HepG2 (cell line): ENCODE results near the gene DUS3L. TPM values are rescaled to one million over a fixed set of nuclear protein-coding genes. Genes with fewer than 3 reads are reported as not detected.

Source experiments
- ATAC-seq: fragments of 200-7000 bp; cut with Tn5 transposase; 3 replicates; pipeline ENCODE4 v1.9.1; 2020; ENCODE audit warnings: mild to moderate bottlenecking, moderate library complexity
- BruUV-seq: library from RNA; stranded (reverse); fragments of 400-500 nt; replicated peaks from 2 replicates; lab custom pipeline; 2021; lab: Mats Ljungman, UMichigan
- CTCF ChIA-PET: fragments of 300-600 bp; formaldehyde crosslinking; extraction: SDS; loops from one replicate; lab custom pipeline; 2021; ENCODE audit warnings: low total read pairs, inconsistent platforms, low intra/inter-chr PET ratio; lab: Yijun Ruan, JAX
- POLR2A ChIA-PET: fragments of 350-600 bp; sonication (Branson Sonifier 250); formaldehyde crosslinking; loops from one replicate; lab custom pipeline; 2020; ENCODE audit warnings: antibody characterized with exemption, inconsistent platforms; lab: Yijun Ruan, JAX
- DNase-seq: peaks from one replicate; pipeline ENCODE4 v3.0.0-alpha.2; 2015; ENCODE audit warnings: low spot score
- FAIRE-seq: peaks from 3 replicates; lab custom pipeline; 2011; peaks lifted over from hg19 to GRCh38; lab: Jason Lieb, UNC
- H2AFZ ChIP-seq: one replicate; pipeline ENCODE4 v1.6.1; 2011; ENCODE audit warnings: low read length, inconsistent platforms
- H3K27ac ChIP-seq: fragments of 300-600 bp; 3 replicates; pipeline ENCODE4 v1.8.0; 2011; ENCODE audit warnings: mixed run types, mild to moderate bottlenecking, mixed read lengths, low read length, inconsistent platforms; ENCODE audit not compliant: insufficient read depth; ENCODE audit errors: extremely low read length
- H3K27me3 ChIP-seq, 2 experiments: fragments of 200-600 bp in 1 of 2; 2 replicates in 1 of 2; 3 replicates in 1 of 2; pipeline versions ENCODE4 v1.6.0 to v1.8.0; 2011; ENCODE audit warnings: low read length in 2 of 2, mild to moderate bottlenecking in 2 of 2, moderate library complexity in 2 of 2, inconsistent platforms in 1 of 2; ENCODE audit not compliant: insufficient read depth in 2 of 2, control insufficient read depth in 1 of 2
- H3K36me3 ChIP-seq, 2 experiments: fragments of 200-600 bp in 1 of 2; replicated peaks in 1 of 2; 2 replicates in 1 of 2; 3 replicates in 1 of 2; pipeline versions ENCODE4 v1.5.1 to v1.8.0; 2011; ENCODE audit warnings: low read length in 2 of 2, inconsistent platforms in 1 of 2; ENCODE audit not compliant: insufficient read depth in 2 of 2, control insufficient read depth in 1 of 2
- H3K4me1 ChIP-seq: 2 replicates; pipeline ENCODE4 v1.5.1; 2012; ENCODE audit warnings: low read length, inconsistent platforms; ENCODE audit not compliant: insufficient read depth
- H3K4me2 ChIP-seq: 2 replicates; pipeline ENCODE4 v1.6.0; 2011; ENCODE audit warnings: low read depth, low read length, inconsistent platforms
- H3K4me3 ChIP-seq, 3 experiments: fragments of 200-600 bp in 1 of 3; sonication (generic), shearing (Covaris generic) in 1 of 3; replicated peaks in 1 of 3; 2 replicates each; pipeline ENCODE4 v1.5.1; 2011 to 2016; ENCODE audit warnings: low read length in 3 of 3, inconsistent platforms in 2 of 3, low read depth in 2 of 3, mild to moderate bottlenecking in 2 of 3, control low read depth in 1 of 3, mixed read lengths in 1 of 3; ENCODE audit not compliant: insufficient read depth in 1 of 3
- H3K79me2 ChIP-seq: one replicate; pipeline ENCODE4 v1.6.1; 2011; ENCODE audit warnings: low read length, inconsistent platforms; ENCODE audit not compliant: insufficient read depth
- H3K9ac ChIP-seq: 2 replicates; pipeline ENCODE4 v1.6.0; 2011; ENCODE audit warnings: mild to moderate bottlenecking, low read depth, low read length, inconsistent platforms; ENCODE audit not compliant: insufficient read depth
- H3K9me3 ChIP-seq: 2 replicates; pipeline ENCODE4 v1.5.1; 2012; ENCODE audit warnings: mild to moderate bottlenecking, low read length
- H4K20me1 ChIP-seq: 2 replicates; pipeline ENCODE4 v1.6.0; 2011; ENCODE audit warnings: inconsistent platforms, mild to moderate bottlenecking, low read length, moderate library complexity; ENCODE audit not compliant: insufficient read depth
- BRD4 ChIP-seq: sonication (generic); formaldehyde crosslinking; IDR thresholded peaks from 2 replicates; pipeline ENCODE4 v1.4.0; 2020; ENCODE audit warnings: missing genetic modification reagents
- KLF6 ChIP-seq: IDR thresholded peaks from 2 replicates; pipeline ENCODE4 v1.8.0; 2016; ENCODE audit warnings: missing biosample characterization, missing genetic modification reagents
- MLLT10 ChIP-seq: sonication (generic); formaldehyde crosslinking; IDR thresholded peaks from 2 replicates; pipeline ENCODE4 v1.4.0; 2020; ENCODE audit warnings: missing genetic modification reagents
- NAIF1 ChIP-seq: sonication (generic); formaldehyde crosslinking; IDR thresholded peaks from 2 replicates; pipeline ENCODE4 v1.5.0; 2020; ENCODE audit warnings: mild to moderate bottlenecking, missing genetic modification reagents, borderline replicate concordance
- PHF5A ChIP-seq: IDR thresholded peaks from one replicate; pipeline ENCODE4 v1.6.1; 2018; ENCODE audit warnings: low read depth, missing genetic modification reagents; ENCODE audit not compliant: unreplicated experiment
- SATB2 ChIP-seq: sonication (generic); formaldehyde crosslinking; IDR thresholded peaks from 2 replicates; pipeline ENCODE4 v1.5.0; 2020; ENCODE audit warnings: missing genetic modification reagents
- TAF15 ChIP-seq: fragments of 200-400 bp; formaldehyde crosslinking; IDR thresholded peaks from one replicate; pipeline ENCODE4 v1.6.1; 2018; ENCODE audit warnings: mild to moderate bottlenecking, low read depth, low read length; ENCODE audit not compliant: poor library complexity, severe bottlenecking
- U2AF2 ChIP-seq: fragments of 200-400 bp; formaldehyde crosslinking; IDR thresholded peaks from 2 replicates; pipeline ENCODE4 v1.6.1; 2017; ENCODE audit warnings: low read depth, mild to moderate bottlenecking, low read length
- ZMYM4 ChIP-seq: sonication (generic); formaldehyde crosslinking; IDR thresholded peaks from 2 replicates; pipeline ENCODE4 v1.8.1; 2023; ENCODE audit warnings: mild to moderate bottlenecking, missing genetic modification reagents
- ZNF530 ChIP-seq: sonication (generic); formaldehyde crosslinking; IDR thresholded peaks from 2 replicates; pipeline ENCODE4 v1.5.0; 2020; ENCODE audit warnings: low read depth, mild to moderate bottlenecking, missing genetic modification reagents
- ZNF572 ChIP-seq: sonication (generic); formaldehyde crosslinking; IDR thresholded peaks from 2 replicates; pipeline ENCODE4 v1.5.1; 2020; ENCODE audit warnings: mild to moderate bottlenecking, missing genetic modification reagents
- WGBS: methylation state at CpG from one replicate; pipeline ENCODE4 v1.1.6; 2017; ENCODE audit warnings: low lambda C conversion rate; 5-methylcytosine and 5-hydroxymethylcytosine counted together
- in situ Hi-C: cut with HindIII; loops from 2 replicates; pipeline ENCODE4 v1.10.0; 2017; ENCODE audit warnings: low pct_unique_long_range_greater_than_20kb; ENCODE audit not compliant: extremely low pct_ligation_motif_present
- intact Hi-C: fragments of 100-400 bp; cut with micrococcal nuclease; formaldehyde crosslinking; loops from one replicate; pipeline ENCODE4 v1.10.0; 2022; ENCODE audit not compliant: unreplicated experiment
- polyA plus RNA-seq, 8 experiments: library from polyadenylated mRNA; depleted of rRNA in 3 of 8; stranded (reverse) in 7 of 8; unstranded in 1 of 8; fragments of >200 nt; fragmentation: Illumina TruSeq in 4 of 8; extraction: Trizol in 4 of 8; gene quantifications; 2 replicates each; pipeline versions ENCODE4 v1.2.1 to v1.2.3, GENCODE V29; 2011 to 2016; ENCODE audit warnings: low read depth in 4 of 8, missing spikeins in 1 of 8, mixed read lengths in 1 of 8; ENCODE audit not compliant: insufficient read depth in 1 of 8
- total RNA-seq, 5 experiments: library from RNA; depleted of rRNA; stranded (reverse); fragments of >200 nt; fragmentation: Illumina TruSeq; extraction: Trizol; gene quantifications; 2 replicates each; pipeline ENCODE4 v1.2.3, GENCODE V29; 2016; ENCODE audit warnings: low read depth in 1 of 5
- TF ChIP-seq, protein P1 (sequence below): sonication (generic); formaldehyde crosslinking; IDR thresholded peaks from 2 replicates; pipeline ENCODE4 v1.5.1; 2020; ENCODE audit warnings: missing genetic modification reagents, mild to moderate bottlenecking, borderline replicate concordance

The DUS3L gene
- total and polyA plus RNA-seq, 2 of the 13 experiments (the other 11 are each of a cell fraction or from before 2014, with no cell fraction given) = 13.3 to 25.1 TPM

GRCh38 chr19:5814123-5814851 lies 23.3 kb upstream of the DUS3L start:
- H3K79me2 ChIP-seq = no peaks in the 10 kb centered on the region
- intact Hi-C loops (no loop called here), in situ Hi-C loops (no loop called here)
- no peak overlapping the region for H3K9ac ChIP-seq
- CTCF ChIA-PET = no interaction called here
- no peaks in the 10 kb centered on the region for H3K36me3 ChIP-seq
- no peak overlapping the region for H3K4me2 ChIP-seq
- BruUV-seq = no TSS peak
- POLR2A ChIA-PET = no interaction called here
- 82% methylated on average over 9 of the region's 9 CpGs for WGBS
- no peaks in the 10 kb centered on the region for H4K20me1 ChIP-seq
- no peaks in the 10 kb centered on the region for H3K9me3 ChIP-seq
- H3K27ac ChIP-seq = no peak overlapping the region
- FAIRE-seq (no peak), DNase-seq (no peak), ATAC-seq (no peak)
- H3K4me1 ChIP-seq = peaks cover 1% of the 10 kb centered on the region
- H3K4me3 ChIP-seq = no peak overlapping the region
- no peak overlapping the region for H2AFZ ChIP-seq
- TF ChIP-seq ZMYM4 (no peak), TAF15 (no peak), ZNF530 (CRISPR knock-in tag) (no peak), KLF6 (CRISPR knock-in tag) (no peak), U2AF2 (no peak), NAIF1 (CRISPR knock-in tag) (no peak), ZNF572 (CRISPR knock-in tag) (no peak), PHF5A (no peak)
- no peaks in the 10 kb centered on the region for H3K27me3 ChIP-seq

DNA sequence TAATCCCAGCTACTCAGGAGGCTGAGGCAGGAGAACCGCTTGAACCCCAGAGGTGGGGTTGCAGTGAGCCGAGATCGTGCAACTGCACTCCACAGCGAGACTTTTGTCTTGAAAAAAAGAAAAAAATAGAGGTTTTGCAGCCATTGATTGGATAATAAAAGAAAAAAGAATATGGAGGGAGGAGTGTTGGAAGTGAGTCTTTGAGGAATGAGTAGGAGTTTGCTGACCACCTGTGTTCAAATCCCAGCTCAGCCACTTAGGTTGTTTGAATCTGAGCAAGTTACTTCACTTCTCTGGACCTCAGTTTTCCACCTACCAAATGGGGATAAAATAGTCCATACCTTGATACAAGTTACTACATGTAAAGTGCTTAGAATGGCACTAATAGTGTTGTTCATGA lies 20.2 kb upstream of the DUS3L start:
- H2AFZ ChIP-seq = no peak overlapping the region
- TF ChIP-seq BRD4 (no peak), MLLT10 (CRISPR knock-in tag) (no peak), SATB2 (CRISPR knock-in tag) (no peak)
- TF ChIP-seq, protein P1, sequence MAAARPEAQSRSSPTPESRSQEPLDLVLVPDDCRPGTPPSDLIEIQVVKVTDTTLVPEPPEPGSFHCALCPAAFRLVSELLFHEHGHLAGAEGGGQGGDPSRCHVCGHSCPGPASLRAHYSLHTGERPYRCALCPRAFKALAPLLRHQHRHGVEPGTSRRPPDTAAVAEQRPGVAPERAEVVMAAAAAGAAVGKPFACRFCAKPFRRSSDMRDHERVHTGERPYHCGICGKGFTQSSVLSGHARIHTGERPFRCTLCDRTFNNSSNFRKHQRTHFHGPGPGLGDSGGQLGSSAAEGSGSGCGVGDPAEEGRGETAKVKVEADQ (CRISPR knock-in tag) = no peak
- H3K9ac ChIP-seq = no peak overlapping the region
- H3K27me3 ChIP-seq = no peaks in the 10 kb centered on the region
- ChIA-PET POLR2A (no interaction called here), CTCF (no interaction called here)
- no peak overlapping the region for H3K4me2 ChIP-seq
- H4K20me1 ChIP-seq = no peaks in the 10 kb centered on the region
- no TSS peak for BruUV-seq
- no peak for ATAC-seq
- no peaks in the 10 kb centered on the region for H3K79me2 ChIP-seq
- no peak for FAIRE-seq
- no peak overlapping the region for H3K27ac ChIP-seq
- intact Hi-C loops (no loop called here), in situ Hi-C loops (no loop called here)
- 92% methylated on average over 4 of the region's 4 CpGs for WGBS
- DNase-seq = no peak
- peaks cover 18% of the 10 kb centered on the region for H3K4me1 ChIP-seq
- H3K9me3 ChIP-seq = no peaks in the 10 kb centered on the region
- H3K4me3 ChIP-seq = no peak overlapping the region
- H3K36me3 ChIP-seq = no peaks in the 10 kb centered on the region
